HG03571 (cell line): ENCODE data around the gene CHRNA4.

ENCODE experiments used
- ATAC-seq: cut with Tn5 transposase; IDR thresholded peaks from one replicate; pipeline ENCODE4 v1.9.1; 2021; ENCODE audit not compliant: unreplicated experiment

Gene CHRNA4

GRCh38 chr20:63360850-63361518, at the start of gene CHRNA4:
TSS of gene CHRNA4 (minus strand) at chr20:63361349. CDS start at chr20:63361165, 184 bp downstream.
- ATAC-seq = no peak

- ATAC-seq = no peak
These were observed 48.8 kb upstream of the CHRNA4 start for GRCh38 chr20:63409834-63410435.

- no peak for ATAC-seq
These were observed 48.1 kb upstream of the CHRNA4 start for GRCh38 chr20:63409066-63409833.

- ATAC-seq = no peak
These were observed 47.5 kb upstream of the CHRNA4 start for GRCh38 chr20:63408684-63409046.

GRCh38 chr20:63407928-63408683, 47.0 kb upstream of the CHRNA4 start:
- ATAC-seq = no peak

- ATAC-seq = no peak
These were observed 45.6 kb upstream of the CHRNA4 start for GRCh38 chr20:63406617-63407245.

GRCh38 chr20:63406011-63406410, 44.9 kb upstream of the CHRNA4 start:
- no peak for ATAC-seq

GRCh38 chr20:63405102-63405730, 44.1 kb upstream of the CHRNA4 start:
- ATAC-seq = no peak

- ATAC-seq = no peak
These were observed 43.3 kb upstream of the CHRNA4 start for GRCh38 chr20:63404129-63405085.

- ATAC-seq = no peak
These were observed 42.4 kb upstream of the CHRNA4 start for GRCh38 chr20:63403403-63404105.

- no peak for ATAC-seq
These were observed 41.7 kb upstream of the CHRNA4 start for GRCh38 chr20:63402860-63403220.

GRCh38 chr20:63402181-63402859, 41.2 kb upstream of the CHRNA4 start:
- ATAC-seq = no peak

- ATAC-seq = no peak
These were observed 40.4 kb upstream of the CHRNA4 start for GRCh38 chr20:63401384-63402110.

- no peak for ATAC-seq
These were observed 39.5 kb upstream of the CHRNA4 start for GRCh38 chr20:63400486-63401210.

GRCh38 chr20:63399596-63400375, 38.6 kb upstream of the CHRNA4 start:
- ATAC-seq = no peak
